H7 (cell line): ENCODE measurements around the gene CLK2. TPM values are rescaled to one million over a fixed set of nuclear protein-coding genes. Genes with fewer than 3 reads are reported as not detected.
A peak's percentile ranks its signal among the peaks of the same experiment; 100 is the strongest.

Experiments
- DNase-seq: peaks from one replicate; pipeline ENCODE4 v3.0.0; 2012
- H3K27me3 ChIP-seq: 2 replicates; pipeline ENCODE4 v1.6.0; 2011; ENCODE audit warnings: mild to moderate bottlenecking, low read length; ENCODE audit not compliant: control insufficient read depth, insufficient read depth
- H3K36me3 ChIP-seq: replicated peaks from 2 replicates; pipeline ENCODE4 v1.5.1; 2011; ENCODE audit warnings: low read length; ENCODE audit not compliant: control insufficient read depth, insufficient read depth
- H3K4me3 ChIP-seq: 2 replicates; pipeline ENCODE4 v1.5.1; 2011; ENCODE audit warnings: low read depth, mild to moderate bottlenecking, control low read depth, low read length, moderate library complexity; ENCODE audit not compliant: insufficient read depth
- total RNA-seq: library from RNA; depleted of rRNA; stranded (reverse); fragments of >200 nt; shearing (Covaris generic); gene quantifications from 2 replicates; pipeline ENCODE4 v1.2.3, GENCODE V29; 2014

CLK2 gene
- total RNA-seq, 1 experiment from 2014 or later = 38.7 TPM

DNA sequence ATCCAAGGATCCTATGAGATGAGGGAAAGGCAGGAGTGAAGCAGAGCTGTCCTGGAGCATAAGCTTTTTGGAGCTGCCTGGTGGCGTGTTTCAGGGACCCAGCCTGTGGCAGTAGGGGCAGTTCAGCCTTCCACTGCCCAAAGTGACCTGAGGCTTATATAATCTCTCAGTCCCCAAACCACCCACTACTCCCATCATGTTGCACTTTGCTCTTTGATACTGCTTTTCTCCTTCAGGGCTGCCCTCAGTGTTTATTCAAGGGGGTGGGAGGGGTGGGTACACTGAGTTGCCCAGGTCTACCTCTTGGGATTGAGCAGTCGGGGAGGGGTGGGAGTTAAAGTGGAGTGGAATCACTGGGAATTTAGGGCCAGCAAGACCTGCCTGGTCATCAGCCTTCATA is 13.2 kb upstream of the CLK2 start:
- Histone ChIP-seq H3K36me3 (no peaks in the 10 kb centered on the region), H3K4me3 (no peak overlapping the region), H3K27me3 (no peaks in the 10 kb centered on the region)
- no peak for DNase-seq

DNA sequence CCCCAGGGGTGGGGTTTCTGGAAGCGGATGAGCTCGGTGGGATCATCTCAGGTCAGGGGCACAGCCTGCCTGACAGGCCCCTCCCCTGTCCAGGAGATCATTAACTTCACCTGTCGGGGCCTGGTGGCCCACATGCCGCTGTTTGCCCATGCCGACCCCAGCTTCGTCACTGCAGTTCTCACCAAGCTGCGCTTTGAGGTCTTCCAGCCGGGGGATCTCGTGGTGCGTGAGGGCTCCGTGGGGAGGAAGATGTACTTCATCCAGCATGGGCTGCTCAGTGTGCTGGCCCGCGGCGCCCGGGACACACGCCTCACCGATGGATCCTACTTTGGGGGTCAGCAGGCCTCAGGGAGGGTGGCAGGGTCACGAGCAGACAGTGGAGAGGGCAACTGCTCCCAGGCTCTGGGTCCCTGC is 12.3 kb upstream of the CLK2 start:
- H3K4me3 ChIP-seq = no peak overlapping the region
- no peaks in the 10 kb centered on the region for H3K27me3 ChIP-seq
- DNase-seq = no peak
- H3K36me3 ChIP-seq = no peaks in the 10 kb centered on the region

DNA sequence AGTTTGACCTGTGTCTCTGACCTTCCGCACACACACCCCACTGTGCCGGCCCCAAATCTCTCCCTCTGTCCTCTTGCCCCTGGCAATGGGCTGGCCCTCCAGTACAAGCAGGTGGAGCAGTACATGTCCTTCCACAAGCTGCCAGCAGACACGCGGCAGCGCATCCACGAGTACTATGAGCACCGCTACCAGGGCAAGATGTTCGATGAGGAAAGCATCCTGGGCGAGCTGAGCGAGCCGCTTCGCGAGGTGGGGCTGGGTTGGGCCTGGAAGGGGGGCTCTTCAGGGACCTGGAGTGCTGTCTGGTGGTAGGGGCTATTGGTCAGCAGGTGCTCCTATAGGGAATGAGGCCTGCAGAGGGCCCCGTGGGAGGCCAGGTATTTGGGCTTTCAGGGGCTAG is 11.8 kb upstream of the CLK2 start:
- no peak for DNase-seq
- Histone ChIP-seq H3K36me3 (no peaks in the 10 kb centered on the region), H3K27me3 (no peaks in the 10 kb centered on the region), H3K4me3 (no peak overlapping the region)

DNA sequence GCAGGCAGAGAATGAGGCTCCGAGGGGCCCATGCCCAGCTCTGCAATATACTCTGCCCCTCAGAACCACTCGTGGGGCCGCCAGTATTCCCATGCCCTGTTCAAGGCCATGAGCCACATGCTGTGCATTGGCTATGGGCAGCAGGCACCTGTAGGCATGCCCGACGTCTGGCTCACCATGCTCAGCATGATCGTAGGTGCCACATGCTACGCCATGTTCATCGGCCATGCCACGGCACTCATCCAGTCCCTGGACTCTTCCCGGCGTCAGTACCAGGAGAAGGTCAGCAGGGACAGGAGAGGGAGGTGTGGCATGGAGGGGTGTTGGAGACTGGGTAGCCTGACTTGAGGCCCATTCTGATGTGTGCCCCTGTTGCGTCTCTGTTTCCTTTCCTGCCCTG is 11.2 kb upstream of the CLK2 start:
- no peak overlapping the region for H3K4me3 ChIP-seq
- H3K36me3 ChIP-seq = no peaks in the 10 kb centered on the region
- H3K27me3 ChIP-seq = no peaks in the 10 kb centered on the region
- DNase-seq = no peak

DNA sequence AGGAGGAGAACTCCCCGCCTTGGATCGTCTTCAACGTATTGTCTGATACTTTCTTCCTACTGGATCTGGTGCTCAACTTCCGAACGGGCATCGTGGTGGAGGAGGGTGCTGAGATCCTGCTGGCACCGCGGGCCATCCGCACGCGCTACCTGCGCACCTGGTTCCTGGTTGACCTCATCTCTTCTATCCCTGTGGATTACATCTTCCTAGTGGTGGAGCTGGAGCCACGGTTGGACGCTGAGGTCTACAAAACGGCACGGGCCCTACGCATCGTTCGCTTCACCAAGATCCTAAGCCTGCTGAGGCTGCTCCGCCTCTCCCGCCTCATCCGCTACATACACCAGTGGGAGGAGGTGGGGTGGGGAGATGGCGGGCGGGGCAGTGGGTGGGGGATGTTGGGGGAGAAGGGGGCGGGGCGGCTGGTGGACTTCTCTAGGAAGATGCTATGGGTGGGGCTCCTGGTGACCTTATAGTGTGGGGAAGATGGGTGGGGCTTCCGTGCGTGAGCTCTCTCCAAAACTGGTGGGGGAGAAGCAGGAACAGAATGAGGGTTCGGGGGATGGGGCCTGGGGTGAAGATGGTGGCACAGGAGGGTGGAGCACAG is 9.3 kb upstream of the CLK2 start:
- DNase-seq = no peak
- Histone ChIP-seq H3K4me3 (no peak overlapping the region), H3K36me3 (no peaks in the 10 kb centered on the region), H3K27me3 (peaks cover 3% of the 10 kb centered on the region; the same call in 1 of the 2 replicates)

DNA sequence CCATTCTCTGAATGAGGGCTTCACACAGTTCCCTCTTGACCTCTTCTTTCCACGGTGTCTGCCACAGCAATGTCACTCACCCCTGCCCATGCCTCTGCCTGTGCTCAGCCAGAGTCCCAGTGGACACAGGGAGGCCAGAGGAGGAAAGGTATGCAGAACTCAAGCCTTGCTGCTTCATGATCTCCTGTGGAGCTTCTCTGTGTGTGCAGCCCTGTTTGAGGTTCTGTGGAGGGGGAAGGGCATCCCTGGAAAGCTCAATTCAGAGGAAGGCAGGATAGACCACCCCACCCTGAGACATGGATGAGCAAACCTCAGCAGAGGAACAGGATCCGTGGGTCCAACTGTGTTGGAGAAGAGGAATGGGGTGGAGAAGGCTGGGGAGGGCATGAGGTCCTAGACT is 6.0 kb upstream of the CLK2 start:
- H3K27me3 ChIP-seq = peaks cover 5% of the 10 kb centered on the region; the same call in 1 of the 2 replicates
- no peak overlapping the region for H3K4me3 ChIP-seq
- DNase-seq = no peak
- no peaks in the 10 kb centered on the region for H3K36me3 ChIP-seq

DNA sequence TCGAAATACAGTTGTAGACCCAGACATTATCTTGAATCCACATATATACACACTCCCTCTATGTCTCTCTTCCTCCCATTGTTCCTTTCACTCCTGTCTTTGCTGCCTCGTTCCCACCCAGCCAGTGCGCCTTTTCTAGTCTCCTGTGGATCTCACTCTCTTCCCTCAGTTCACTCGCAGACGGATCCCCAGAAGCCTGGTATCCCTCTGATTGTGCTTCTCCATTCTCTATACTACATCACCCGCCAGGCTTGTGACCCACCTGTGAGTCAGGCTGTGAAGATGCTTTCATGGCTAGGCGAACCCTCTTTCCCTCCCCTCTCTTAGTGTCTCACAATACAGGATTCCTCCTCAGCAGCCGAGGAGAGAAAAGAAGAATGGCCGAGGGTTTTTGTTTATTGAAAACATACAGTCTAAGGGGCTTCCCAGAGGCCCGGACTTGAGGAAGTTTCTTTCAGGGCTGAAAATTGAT is 5.4 kb upstream of the CLK2 start:
- no peak overlapping the region for H3K4me3 ChIP-seq
- H3K27me3 ChIP-seq = peaks cover 5% of the 10 kb centered on the region; the same call in 1 of the 2 replicates
- H3K36me3 ChIP-seq = no peaks in the 10 kb centered on the region
- no peak for DNase-seq

DNA sequence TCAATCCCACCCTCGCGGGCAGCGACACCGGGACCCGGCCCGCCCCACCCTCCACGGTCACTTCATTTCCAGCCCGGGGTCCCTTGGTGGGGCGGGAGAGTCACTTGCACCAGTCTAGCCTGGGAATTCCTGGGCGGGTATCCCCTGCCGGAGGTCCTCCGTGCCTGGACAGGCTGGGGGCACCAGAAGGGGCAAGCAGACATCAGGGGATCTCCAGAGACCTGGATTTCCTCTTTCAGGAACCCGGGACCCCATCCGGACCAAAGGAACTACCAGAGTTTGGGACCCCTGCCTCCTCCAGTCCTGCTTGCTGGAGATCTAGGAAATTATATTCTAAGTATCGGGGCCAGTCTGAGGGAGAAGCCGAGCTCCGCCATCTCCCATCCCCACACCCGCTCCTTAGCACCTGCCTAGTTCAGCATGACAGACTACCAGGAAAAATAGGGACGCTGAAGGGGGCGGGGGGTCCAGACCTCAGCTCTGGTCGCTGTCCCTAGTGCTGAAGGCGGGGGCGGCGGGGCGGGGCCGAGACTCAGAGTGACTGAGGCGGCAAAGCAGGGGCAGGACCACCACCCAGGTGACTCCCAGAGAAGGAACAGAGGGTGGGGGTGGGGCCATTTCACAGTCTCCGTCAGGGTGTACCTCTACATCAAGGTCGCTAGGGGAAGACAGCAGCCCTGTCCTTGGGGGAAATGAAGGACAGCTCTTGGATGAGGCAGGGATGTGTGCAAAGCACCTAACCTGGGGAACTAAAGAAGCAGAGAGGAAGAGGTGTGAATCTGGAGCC is 4.8 kb upstream of the CLK2 start:
- peak; percentile 98 for DNase-seq
- H3K36me3 ChIP-seq = no peaks in the 10 kb centered on the region
- peaks cover 5% of the 10 kb centered on the region; the same call in 1 of the 2 replicates for H3K27me3 ChIP-seq
- peak overlapping the region; percentile 80 for H3K4me3 ChIP-seq

DNA sequence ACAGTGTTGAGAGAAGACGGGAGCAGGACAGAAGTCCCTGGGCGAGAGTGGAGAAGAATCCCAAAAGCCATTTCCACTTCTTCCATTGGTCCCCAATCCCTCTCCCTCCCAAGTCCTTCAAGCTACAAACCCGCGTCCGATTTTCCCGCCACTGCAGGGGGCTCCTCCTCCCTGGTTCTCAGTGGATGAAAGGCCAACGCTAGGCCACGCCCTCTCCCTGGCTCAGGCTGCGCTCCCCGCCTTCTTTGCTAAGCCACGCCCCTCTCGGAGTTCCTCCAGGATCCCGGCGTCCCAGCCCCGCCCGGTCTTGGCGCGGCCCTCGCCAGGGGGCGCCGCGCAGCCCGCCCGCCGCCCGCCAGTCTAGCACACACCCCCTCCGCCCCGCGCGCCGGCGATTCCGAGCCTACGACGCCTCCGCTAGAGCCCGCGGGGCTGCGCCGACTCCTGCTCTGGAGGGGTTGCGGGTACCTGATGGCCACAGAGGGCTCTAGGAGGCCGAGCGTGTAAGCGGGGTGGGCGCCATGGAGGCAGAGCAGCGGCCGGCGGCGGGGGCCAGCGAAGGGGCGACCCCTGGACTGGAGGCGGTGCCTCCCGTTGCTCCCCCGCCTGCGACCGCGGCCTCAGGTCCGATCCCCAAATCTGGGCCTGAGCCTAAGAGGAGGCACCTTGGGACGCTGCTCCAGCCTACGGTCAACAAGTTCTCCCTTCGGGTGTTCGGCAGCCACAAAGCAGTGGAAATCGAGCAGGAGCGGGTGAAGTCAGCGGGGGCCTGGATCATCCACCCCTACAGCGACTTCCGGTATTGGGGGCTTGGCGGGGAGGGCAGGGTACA is 4.0 kb upstream of the CLK2 start, which contains the start of gene HCN3:
HCN3 (plus strand) TSS at position 394 of the 832 bp plus-strand sequence; CDS start at position 522, 128 bp downstream.
- Histone ChIP-seq H3K27me3 (peaks cover 5% of the 10 kb centered on the region; the same call in 1 of the 2 replicates), H3K36me3 (no peaks in the 10 kb centered on the region), H3K4me3 (peak within 1 kb of the TSS; percentile 80)
- peak; percentile 100 for DNase-seq

DNA sequence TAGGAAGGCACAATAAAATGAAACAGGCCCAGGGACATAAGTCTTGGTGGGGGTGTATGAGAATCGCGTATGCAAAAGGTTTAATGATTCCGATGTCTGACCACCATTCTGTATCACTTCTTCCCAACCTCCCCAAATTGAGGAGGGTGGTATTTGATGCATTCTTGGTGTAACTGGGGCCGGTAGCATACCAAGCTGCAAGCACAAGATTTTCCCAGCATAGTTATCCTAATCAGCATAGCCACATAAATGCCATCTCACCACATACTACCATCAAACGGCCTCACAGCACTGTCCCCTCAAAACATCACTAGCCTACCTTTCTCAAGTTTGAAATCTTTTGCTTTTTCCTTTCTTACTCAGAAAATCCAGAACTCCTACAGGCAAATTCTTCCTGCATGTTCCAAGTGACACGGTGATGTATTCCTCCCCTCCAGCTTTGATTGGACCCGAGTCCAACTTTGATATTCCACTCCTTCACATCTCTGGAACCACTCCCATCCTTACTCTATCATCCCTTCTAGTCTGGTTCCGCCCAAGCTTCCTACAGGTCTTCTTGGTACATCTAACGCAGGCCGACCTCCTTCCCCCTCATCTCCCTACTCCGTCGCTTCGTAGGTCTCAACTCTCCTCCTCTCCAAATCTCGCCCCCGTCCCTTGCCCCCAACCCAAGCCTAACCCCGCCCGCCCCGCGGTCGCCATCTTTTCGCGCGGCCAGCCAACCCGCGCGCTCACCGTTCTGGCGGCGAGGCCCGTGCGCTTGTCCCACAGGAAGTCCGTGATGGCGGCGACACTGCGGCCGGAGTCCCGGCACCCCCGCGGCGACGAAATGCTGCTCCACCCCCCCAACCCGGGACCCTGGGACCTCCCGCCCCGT is 600 bp downstream of the CLK2 start:
- H3K27me3 ChIP-seq = peaks cover 3% of the 10 kb centered on the region; the same call in 1 of the 2 replicates
- DNase-seq = peak; percentile 36
- H3K4me3 ChIP-seq = peak overlapping the region; percentile 66
- H3K36me3 ChIP-seq = peaks cover 29% of the 10 kb centered on the region

DNA sequence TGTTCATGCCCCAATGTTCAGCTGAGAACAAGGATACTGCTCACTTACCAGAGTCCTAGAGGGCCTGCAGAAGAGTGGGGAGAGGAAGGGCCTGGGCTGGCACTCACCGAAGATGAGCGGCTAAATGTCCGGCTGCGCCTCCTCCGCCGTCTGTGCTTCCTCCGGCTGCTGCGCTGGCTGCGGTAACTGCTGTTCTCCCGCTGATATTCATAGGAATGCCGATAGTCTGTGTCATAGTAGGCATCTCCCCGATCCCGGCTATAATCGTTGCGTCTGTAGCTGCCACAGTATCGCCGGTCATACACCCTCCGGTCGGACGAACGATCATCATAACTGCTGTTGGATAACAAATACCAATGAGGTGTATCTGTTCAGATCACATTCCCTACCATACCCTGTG is 3.9 kb downstream of the CLK2 start:
- Histone ChIP-seq H3K27me3 (no peaks in the 10 kb centered on the region), H3K4me3 (no peak overlapping the region), H3K36me3 (peaks cover 52% of the 10 kb centered on the region)
- DNase-seq = no peak

DNA sequence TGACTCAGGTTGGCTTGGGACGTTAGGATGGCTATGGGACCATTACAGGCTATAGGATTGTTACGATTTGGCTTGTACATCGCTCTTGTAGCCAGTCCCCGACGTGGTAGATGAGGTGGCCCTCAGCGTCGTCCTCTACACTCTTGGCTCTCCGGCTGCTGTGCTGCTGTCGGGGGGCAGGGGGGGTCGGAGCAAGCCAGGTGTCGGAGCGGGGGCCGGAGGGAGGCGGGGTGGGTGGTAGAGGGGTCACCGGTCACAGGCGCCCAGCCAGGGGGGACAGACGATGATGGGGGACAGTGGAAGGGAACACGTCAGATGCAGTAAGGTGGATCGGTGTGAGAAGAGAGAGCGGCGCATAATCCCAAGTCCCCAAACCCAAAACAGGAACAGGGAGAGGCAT is 4.7 kb downstream of the CLK2 start:
- Histone ChIP-seq H3K36me3 (peaks cover 57% of the 10 kb centered on the region), H3K4me3 (no peak overlapping the region), H3K27me3 (no peaks in the 10 kb centered on the region)
- DNase-seq = peak; percentile 41

DNA sequence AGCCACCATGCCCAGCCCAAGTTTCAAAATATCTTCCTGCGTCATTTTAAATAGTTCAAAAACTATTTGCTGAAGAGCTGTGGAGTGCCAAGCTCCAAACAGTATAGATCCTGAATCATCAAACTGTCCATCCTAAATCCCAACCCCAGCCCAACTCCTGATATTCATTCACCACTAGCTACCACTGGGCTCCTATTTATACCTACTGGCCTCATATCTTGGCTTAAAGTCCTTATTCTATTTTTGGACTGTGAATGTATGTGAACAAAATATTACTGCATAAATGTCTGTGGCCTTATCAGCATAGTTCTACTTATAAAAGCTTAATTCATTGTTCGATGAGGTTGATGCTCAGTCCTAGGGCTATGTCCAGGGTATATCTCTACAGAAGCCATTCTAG is 5.9 kb downstream of the CLK2 start:
- no peak overlapping the region for H3K4me3 ChIP-seq
- no peak for DNase-seq
- H3K36me3 ChIP-seq = peaks cover 64% of the 10 kb centered on the region
- no peaks in the 10 kb centered on the region for H3K27me3 ChIP-seq

DNA sequence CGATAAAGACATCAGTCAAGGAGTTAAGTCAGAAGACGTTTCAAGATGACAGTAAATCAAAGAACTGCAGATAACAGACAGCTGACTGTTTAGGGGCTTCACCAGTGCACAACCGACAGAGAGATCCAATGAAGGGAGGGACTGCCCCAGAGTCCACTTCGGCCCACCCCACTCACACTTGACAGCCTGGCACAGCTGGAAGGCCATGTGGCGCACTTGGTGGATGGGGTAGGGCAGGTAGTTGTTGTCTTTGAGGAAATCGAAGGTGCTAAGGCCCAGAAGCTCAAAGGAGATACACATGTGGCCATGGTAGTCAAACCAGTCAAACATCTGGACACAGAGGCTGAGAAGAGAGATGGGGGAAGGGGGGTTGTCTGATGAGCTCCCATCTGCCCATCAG is 6.8 kb downstream of the CLK2 start:
- H3K27me3 ChIP-seq = no peaks in the 10 kb centered on the region
- no peak overlapping the region for H3K4me3 ChIP-seq
- DNase-seq = no peak
- peaks cover 64% of the 10 kb centered on the region for H3K36me3 ChIP-seq
